Measurements from ENCODE around the gene KLHL29. TPM values are rescaled to one million over a fixed set of nuclear protein-coding genes. Genes with fewer than 3 reads are reported as not detected.

The KLHL29 gene
- total and polyA plus RNA-seq, 8 donors = 0.91 to 6.6 (median 2.6) TPM

- WGBS, 2 donors = 94 to 96% methylated on average over 18 of the region's 18 CpGs
- ATAC-seq (no peak), FAIRE-seq (no peak), DNase-seq (no peak)
- Histone ChIP-seq H3K27ac (no peak overlapping the region), H3K36me3 (peaks cover 0 to 4% (median 0%) of the 10 kb centered on the region in 3 donors), H3K4me1 (no peaks in the 10 kb centered on the region), H3K27me3 (no peaks in the 10 kb centered on the region), H3K9me3 (no peaks in the 10 kb centered on the region), H3K4me3 (no peak overlapping the region)
- no peak for TF ChIP-seq CTCF (IDR thresholded peaks at IDR 0.05)
- intact Hi-C loops (cut with DNase I) = no loop called here
Observed at GRCh38 chr2:23706613-23707078, 321.7 kb downstream of the KLHL29 start.

- H3K27ac ChIP-seq = no peak overlapping the region
Observed at GRCh38 chr2:23707096-23707495, 322.1 kb downstream of the KLHL29 start.

GRCh38 chr2:23708771-23709170, 323.8 kb downstream of the KLHL29 start:
- no peak for TF ChIP-seq CTCF (IDR thresholded peaks at IDR 0.05)
- WGBS, 2 donors = 92 to 98% methylated on average over 6 of the region's 6 CpGs
- H3K36me3 ChIP-seq = peaks cover 0 to 4% (median 0%) of the 10 kb centered on the region in 3 donors
- intact Hi-C loops (cut with DNase I) = no loop called here
- H3K9me3 ChIP-seq = no peaks in the 10 kb centered on the region
- DNase-seq (no peak), ATAC-seq (no peak), FAIRE-seq (no peak)
- H3K27me3 ChIP-seq = no peaks in the 10 kb centered on the region
- no peaks in the 10 kb centered on the region for H3K4me1 ChIP-seq
- H3K27ac ChIP-seq = no peak overlapping the region
- H3K4me3 ChIP-seq = no peak overlapping the region

More at GRCh38 chr2:23707096-23707495, 322.1 kb downstream of the KLHL29 start:
- no peak for TF ChIP-seq CTCF (IDR thresholded peaks at IDR 0.05)
- no peak for DNase-seq
- intact Hi-C loops (cut with DNase I) = no loop called here
- H3K27me3 ChIP-seq = no peaks in the 10 kb centered on the region
- no peak overlapping the region for H3K4me3 ChIP-seq
- WGBS, 2 donors = 80 to 81% methylated on average over 9 of the region's 9 CpGs
- no peak for FAIRE-seq
- H3K36me3 ChIP-seq = peaks cover 0 to 4% (median 0%) of the 10 kb centered on the region in 3 donors
- ATAC-seq = no peak
- H3K4me1 ChIP-seq = no peaks in the 10 kb centered on the region
- H3K9me3 ChIP-seq = no peaks in the 10 kb centered on the region

GRCh38 chr2:23709311-23709710, 324.3 kb downstream of the KLHL29 start:
- Histone ChIP-seq H3K4me1 (no peaks in the 10 kb centered on the region), H3K4me3 (no peak overlapping the region), H3K27ac (no peak overlapping the region), H3K36me3 (peaks cover 0 to 4% (median 0%) of the 10 kb centered on the region in 3 donors), H3K27me3 (no peaks in the 10 kb centered on the region), H3K9me3 (no peaks in the 10 kb centered on the region)
- DNase-seq (no peak), ATAC-seq (no peak), FAIRE-seq (no peak)
- WGBS, 2 donors = 95% methylated on average over 8 of the region's 8 CpGs
- intact Hi-C loops (cut with DNase I) = no loop called here
- TF ChIP-seq CTCF (IDR thresholded peaks at IDR 0.05) = no peak

GRCh38 chr2:23711979-23712755, 327.2 kb downstream of the KLHL29 start:
- Histone ChIP-seq H3K36me3 (peaks cover 0 to 4% (median 0%) of the 10 kb centered on the region in 3 donors), H3K27ac (no peak overlapping the region), H3K27me3 (no peaks in the 10 kb centered on the region), H3K4me1 (no peaks in the 10 kb centered on the region), H3K9me3 (no peaks in the 10 kb centered on the region), H3K4me3 (no peak overlapping the region)
- no peak for TF ChIP-seq CTCF (IDR thresholded peaks at IDR 0.05)
- FAIRE-seq = no peak
- no peak for ATAC-seq
- 79 to 89% methylated on average over 7 of the region's 7 CpGs for WGBS, 2 donors
- no peak for DNase-seq
- intact Hi-C loops (cut with DNase I) = no loop called here

All from pancreas (tissue), 10 donors.